Neural crest cell (in vitro differentiated cells): ENCODE results near the gene PEG3. TPM values are rescaled to one million over a fixed set of nuclear protein-coding genes. Genes with fewer than 3 reads are reported as not detected.
"Not testable (repeated sequence)": the region's sequence is repeated elsewhere in the genome, so short reads cannot be mapped to it uniquely, and the experiment has no call there.

Experiments
- DNase-seq: peaks from one replicate; pipeline ENCODE4 v3.0.0; 2021; ENCODE audit warnings: low read depth, mixed read lengths, low spot score
- H3K27ac Mint-ChIP-seq: one replicate; pipeline ENCODE4 v1.8.0; 2021; ENCODE audit warnings: mild to moderate bottlenecking, mixed read lengths; ENCODE audit not compliant: unreplicated experiment
- H3K27me3 Mint-ChIP-seq: 2 replicates; pipeline ENCODE4 v1.8.0; 2021; ENCODE audit warnings: low read depth, mild to moderate bottlenecking, mixed read lengths
- H3K36me3 Mint-ChIP-seq: 2 replicates; pipeline ENCODE4 v1.8.0; 2021; ENCODE audit warnings: low read depth, mild to moderate bottlenecking, mixed read lengths
- H3K4me1 Mint-ChIP-seq: 2 replicates; pipeline ENCODE4 v1.8.0; 2021; ENCODE audit warnings: mixed read lengths
- H3K4me3 Mint-ChIP-seq: one replicate; pipeline ENCODE4 v1.8.0; 2021; ENCODE audit warnings: mild to moderate bottlenecking, mixed read lengths
- H3K9me3 Mint-ChIP-seq: 2 replicates; pipeline ENCODE4 v1.8.0; 2021; ENCODE audit warnings: mixed read lengths
- CTCF ChIP-seq: fragments of 200-600 bp; sonication (generic); conservative IDR thresholded peaks from 2 replicates; pipeline ENCODE4 v1.5.0; 2021; ENCODE audit warnings: antibody characterized with exemption, mild to moderate bottlenecking
- total RNA-seq: library from RNA; stranded (reverse); gene quantifications from 2 replicates; pipeline ENCODE4 v1.2.1, GENCODE V29; 2021

The PEG3 gene
- total RNA-seq, 1 donor from 2014 or later = not detected

GRCh38 chr19:56864443-56865125, 24.1 kb upstream of the PEG3 start:
- Mint-ChIP-seq H3K9me3 (peaks cover 15% of the 10 kb centered on the region), H3K36me3 (peaks cover 7% of the 10 kb centered on the region), H3K27me3 (no peaks in the 10 kb centered on the region), H3K4me3 (no peak overlapping the region), H3K4me1 (no peaks in the 10 kb centered on the region), H3K27ac (no peak overlapping the region)
- DNase-seq = no peak
- TF ChIP-seq CTCF = no peak

- DNase-seq = no peak
- no peaks in the 10 kb centered on the region for H3K27me3 Mint-ChIP-seq
- H3K9me3 Mint-ChIP-seq = peaks cover 13% of the 10 kb centered on the region
- no peak overlapping the region for H3K27ac Mint-ChIP-seq
- TF ChIP-seq CTCF = no peak
- H3K4me1 Mint-ChIP-seq = no peaks in the 10 kb centered on the region
- H3K4me3 Mint-ChIP-seq = no peak overlapping the region
- peaks cover 7% of the 10 kb centered on the region for H3K36me3 Mint-ChIP-seq
Observed at GRCh38 chr19:56862741-56863140, 22.2 kb upstream of the PEG3 start.

GRCh38 chr19:56860409-56860808, 19.9 kb upstream of the PEG3 start:
- not testable (repeated sequence) for H3K27me3 Mint-ChIP-seq, DNase-seq, H3K27ac Mint-ChIP-seq, H3K4me1 Mint-ChIP-seq, H3K4me3 Mint-ChIP-seq
- Mint-ChIP-seq H3K9me3 (peaks cover 12% of the 10 kb centered on the region), H3K36me3 (peaks cover 10% of the 10 kb centered on the region)

GRCh38 chr19:56858026-56858425, 17.5 kb upstream of the PEG3 start:
- Mint-ChIP-seq H3K27ac (no peak overlapping the region), H3K9me3 (peaks cover 12% of the 10 kb centered on the region), H3K36me3 (peaks cover 10% of the 10 kb centered on the region), H3K27me3 (no peaks in the 10 kb centered on the region), H3K4me3 (no peak overlapping the region), H3K4me1 (no peaks in the 10 kb centered on the region)
- DNase-seq = no peak
- no peak for TF ChIP-seq CTCF

- H3K4me1 Mint-ChIP-seq = no peaks in the 10 kb centered on the region
- H3K27me3 Mint-ChIP-seq = no peaks in the 10 kb centered on the region
- peaks cover 10% of the 10 kb centered on the region for H3K36me3 Mint-ChIP-seq
- no peak overlapping the region for H3K27ac Mint-ChIP-seq
- H3K9me3 Mint-ChIP-seq = peaks cover 17% of the 10 kb centered on the region
- no peak for DNase-seq
- no peak for TF ChIP-seq CTCF
- H3K4me3 Mint-ChIP-seq = no peak overlapping the region
Observed at GRCh38 chr19:56856822-56857221, 16.3 kb upstream of the PEG3 start.

- not testable (repeated sequence) for H3K27me3 Mint-ChIP-seq, H3K4me3 Mint-ChIP-seq, H3K4me1 Mint-ChIP-seq, DNase-seq, H3K27ac Mint-ChIP-seq
- Mint-ChIP-seq H3K36me3 (peaks cover 14% of the 10 kb centered on the region), H3K9me3 (peaks cover 26% of the 10 kb centered on the region)
Observed at GRCh38 chr19:56852361-56852760, 11.8 kb upstream of the PEG3 start.
